Activated CD8-positive, alpha-beta T cell treated with anti-CD3 and anti-CD28 coated beads for 36 hours (primary cell): ENCODE results near the gene MGA. TPM values are rescaled to one million over a fixed set of nuclear protein-coding genes. Genes with fewer than 3 reads are reported as not detected.
A peak's percentile ranks its signal among the peaks of the same experiment; 100 is the strongest.

Source experiments
- ATAC-seq: fragments of 200-7000 bp; cut with Tn5 transposase; one replicate; pipeline ENCODE4 v1.10.0; 2021; ENCODE audit warnings: mild to moderate bottlenecking, moderate library complexity
- CTCF ChIA-PET: fragments of 350-600 bp; sonication (Branson Sonifier 250); formaldehyde crosslinking; loops from one replicate; lab custom pipeline; 2021; ENCODE audit warnings: antibody characterized with exemption; lab: Charles Lee
- POLR2A ChIA-PET: fragments of 350-600 bp; sonication (Branson Sonifier 250); formaldehyde crosslinking; loops from one replicate; lab custom pipeline; 2021; ENCODE audit warnings: antibody characterized with exemption; lab: Charles Lee
- DNase-seq: peaks from one replicate; pipeline ENCODE4 v3.0.0-alpha.2; 2020
- H3K27ac Mint-ChIP-seq: one replicate; pipeline ENCODE4 v1.8.0; 2021; ENCODE audit warnings: mild to moderate bottlenecking, mixed read lengths
- H3K27me3 Mint-ChIP-seq: one replicate; pipeline ENCODE4 v1.8.0; 2021; ENCODE audit warnings: mixed read lengths
- H3K36me3 Mint-ChIP-seq: one replicate; pipeline ENCODE4 v1.8.0; 2021; ENCODE audit warnings: low read depth, mixed read lengths
- H3K4me1 Mint-ChIP-seq: one replicate; pipeline ENCODE4 v1.8.0; 2021; ENCODE audit warnings: low read depth, mixed read lengths
- H3K4me3 Mint-ChIP-seq: one replicate; pipeline ENCODE4 v1.8.0; 2021; ENCODE audit warnings: mild to moderate bottlenecking, moderate library complexity, mixed read lengths
- H3K9me3 Mint-ChIP-seq: one replicate; pipeline ENCODE4 v1.8.0; 2021; ENCODE audit warnings: mixed read lengths
- CTCF ChIP-seq: fragments of 200-600 bp; IDR thresholded peaks from one replicate; pipeline ENCODE4 v1.8.0; 2022; ENCODE audit warnings: antibody characterized with exemption, mild to moderate bottlenecking
- intact Hi-C: fragments of 100-400 bp; cut with micrococcal nuclease; formaldehyde crosslinking; loops from one replicate; pipeline ENCODE4 v1.10.0; 2022
- total RNA-seq, 2 experiments: library from RNA; stranded (reverse); gene quantifications; one replicate each; pipeline ENCODE4 v1.2.3, GENCODE V29; 2021

MGA gene
- total RNA-seq, 2 experiments from 2014 or later: 30.7 to 32.6 TPM

GRCh38 chr15:41809121-41809520 is 148.9 kb downstream of the MGA start:
- POLR2A ChIA-PET: no interaction called here
- ATAC-seq: no peak
- Mint-ChIP-seq H3K9me3 (no peaks in the 10 kb centered on the region), H3K27ac (peak overlapping the region; percentile 11), H3K27me3 (no peaks in the 10 kb centered on the region), H3K4me3 (no peak overlapping the region), H3K4me1 (peaks cover 25% of the 10 kb centered on the region), H3K36me3 (peaks cover 4% of the 10 kb centered on the region)
- intact Hi-C loops: no loop called here
- CTCF ChIA-PET: interaction anchor here (0.7 to 15.8 kb wide), 4 partner anchors 33 to 343 kb away, joined by 3 to 337 read pairs (median 7); partner anchors contain the start of gene MAPKBP1
- no peak for DNase-seq
- no peak for TF ChIP-seq CTCF

- Mint-ChIP-seq H3K36me3 (peaks cover 4% of the 10 kb centered on the region), H3K27ac (peak overlapping the region; percentile 19), H3K4me3 (no peak overlapping the region), H3K9me3 (no peaks in the 10 kb centered on the region), H3K4me1 (peaks cover 22% of the 10 kb centered on the region), H3K27me3 (no peaks in the 10 kb centered on the region)
- DNase-seq (no peak), ATAC-seq (no peak)
- POLR2A ChIA-PET: interaction anchor here (3.8 kb wide), 1 partner anchor 36 kb away, joined by 29 read pairs; the partner anchor contains the start of gene MAPKBP1
- no peak for TF ChIP-seq CTCF
- CTCF ChIA-PET: interaction anchor here (0.7 to 15.8 kb wide), 8 partner anchors 12 to 344 kb away, joined by 3 to 337 read pairs (median 12); partner anchors contain the start of gene MAPKBP1
- intact Hi-C loops: no loop called here
Measured at GRCh38 chr15:41809526-41810220, 149.5 kb downstream of the MGA start.

DNA sequence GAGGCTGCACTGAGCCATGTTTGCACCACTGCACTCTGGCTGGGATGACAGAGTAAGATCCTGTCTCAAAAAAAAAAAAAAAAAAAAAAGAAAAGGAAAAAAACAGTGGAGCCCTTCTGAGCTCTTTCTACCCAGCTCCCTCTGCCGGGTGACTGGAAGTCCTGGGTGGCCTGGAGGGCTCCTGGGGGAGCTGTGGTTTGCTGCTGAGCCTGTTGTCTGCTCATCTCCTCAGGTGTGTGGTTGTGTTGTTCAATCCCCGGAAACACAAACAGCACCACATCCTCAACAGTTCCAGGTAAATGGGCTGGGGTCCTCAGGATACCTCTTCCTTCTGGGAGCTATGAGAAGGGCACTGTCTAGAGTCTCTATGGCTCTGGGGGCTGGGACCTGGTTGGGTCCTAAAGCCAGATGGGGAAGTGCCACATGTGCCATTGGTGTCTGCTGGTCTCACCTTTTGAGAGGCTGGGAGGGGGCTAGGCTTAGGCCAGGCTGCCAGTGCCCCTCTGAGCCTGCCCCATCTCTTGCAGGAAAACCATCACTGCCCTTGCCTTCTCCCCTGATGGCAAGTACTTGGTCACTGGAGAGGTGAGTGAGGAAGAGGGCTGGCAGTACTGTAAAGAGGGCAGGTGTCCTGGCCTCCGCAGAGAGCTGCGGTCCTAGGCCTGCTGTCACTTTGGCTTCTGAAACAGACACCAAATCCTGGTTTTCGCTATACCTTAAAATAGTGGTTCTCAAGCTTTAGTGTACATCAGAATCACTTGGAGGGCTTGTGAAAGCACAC is 150.6 kb downstream of the MGA start:
- CTCF ChIA-PET: interaction anchor here (0.7 to 15.8 kb wide), 39 partner anchors 9 to 395 kb away, joined by 3 to 337 read pairs (median 5); partner anchors contain the start of genes MAPKBP1, SPTBN5 and TYRO3
- DNase-seq (no peak), ATAC-seq (peak; percentile 7)
- Mint-ChIP-seq H3K4me1 (peaks cover 18% of the 10 kb centered on the region), H3K36me3 (peaks cover 4% of the 10 kb centered on the region), H3K27me3 (no peaks in the 10 kb centered on the region), H3K9me3 (no peaks in the 10 kb centered on the region), H3K27ac (no peak overlapping the region), H3K4me3 (no peak overlapping the region)
- POLR2A ChIA-PET: interaction anchor here (0.7 to 3.8 kb wide), 5 partner anchors 10 to 253 kb away, joined by 3 to 29 read pairs (median 3); partner anchors contain the start of gene MAPKBP1
- intact Hi-C loops: loop anchor here (1.0 kb wide), 1 partner anchor 39 kb away; no protein-coding TSS in a partner anchor
- TF ChIP-seq CTCF: no peak

DNA sequence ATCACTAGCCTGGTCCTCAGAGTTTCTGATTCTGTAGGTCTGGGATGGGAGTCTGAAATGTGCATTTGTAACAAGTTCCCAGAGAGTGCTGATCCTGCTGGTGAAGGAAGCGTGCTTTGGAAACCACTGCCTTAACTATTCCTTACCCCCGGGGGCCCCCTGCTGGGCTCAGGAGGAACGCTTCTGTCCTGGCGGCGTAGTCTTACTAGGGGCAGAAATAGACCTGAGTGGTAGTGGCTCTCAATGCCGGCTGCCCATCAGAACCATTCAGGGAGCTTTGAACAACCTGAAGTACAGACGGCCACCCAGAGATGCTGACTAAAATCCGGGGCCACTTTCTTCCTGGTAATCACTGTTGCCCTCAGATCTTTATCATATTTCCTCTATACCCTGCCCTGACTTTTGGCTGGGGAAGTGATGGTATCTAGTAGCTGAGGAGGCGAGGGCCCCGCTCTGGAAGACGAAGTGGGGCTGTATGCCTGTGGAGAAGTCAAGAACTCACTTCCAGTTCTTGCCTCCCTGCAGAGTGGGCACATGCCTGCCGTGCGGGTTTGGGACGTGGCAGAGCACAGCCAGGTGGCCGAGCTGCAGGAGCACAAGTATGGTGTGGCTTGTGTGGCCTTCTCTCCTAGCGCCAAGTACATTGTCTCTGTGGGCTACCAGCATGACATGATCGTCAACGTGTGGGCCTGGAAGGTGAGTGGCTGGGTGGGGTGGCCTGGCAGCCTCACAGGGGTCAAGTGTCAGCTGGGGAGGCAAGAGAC is 151.4 kb downstream of the MGA start:
- POLR2A ChIA-PET: interaction anchor here (0.6 to 3.8 kb wide), 5 partner anchors 10 to 148 kb away, joined by 3 to 29 read pairs (median 3); partner anchors contain the start of gene MAPKBP1
- peak; percentile 91 for ATAC-seq

More for the DNA sequence above, 151.4 kb downstream of the MGA start:
- H3K4me3 Mint-ChIP-seq: no peak overlapping the region
- peak; percentile 86 for DNase-seq
- H3K36me3 Mint-ChIP-seq: peaks cover 4% of the 10 kb centered on the region
- H3K27me3 Mint-ChIP-seq: no peaks in the 10 kb centered on the region
- peak; percentile 92 for TF ChIP-seq CTCF
- intact Hi-C loops: loop anchor here (1.0 kb wide), 1 partner anchor 39 kb away; no protein-coding TSS in a partner anchor
- H3K27ac Mint-ChIP-seq: no peak overlapping the region
- H3K9me3 Mint-ChIP-seq: no peaks in the 10 kb centered on the region
- CTCF ChIA-PET: interaction anchor here (0.6 to 15.8 kb wide), 43 partner anchors 9 to 395 kb away, joined by 3 to 337 read pairs (median 4); partner anchors contain the start of genes MAPKBP1, SPTBN5 and TYRO3
- H3K4me1 Mint-ChIP-seq: peaks cover 18% of the 10 kb centered on the region
